IPS DF 19.7 (cell line): ENCODE measurements around the gene PDYN.
"Not testable (repeated sequence)": the region's sequence is repeated elsewhere in the genome, so short reads cannot be mapped to it uniquely, and the experiment has no call there.

Experiments
- DNase-seq: peaks from one replicate; pipeline ENCODE4 v3.0.0-alpha.2; 2013; ENCODE audit warnings: low read depth, low spot score

PDYN gene

GRCh38 chr20:1993986-1994385 lies at the start of gene PDYN:
Gene PDYN, minus strand, starts transcription at chr20:1994058. Its CDS starts 10,974 bp downstream, at chr20:1983084.
- DNase-seq, result no peak

- no peak for DNase-seq
Observed at GRCh38 chr20:2042400-2042799, 48.5 kb upstream of the PDYN start.

GRCh38 chr20:2038161-2038560 lies 44.3 kb upstream of the PDYN start:
- no peak for DNase-seq

- no peak for DNase-seq
Observed at GRCh38 chr20:2037296-2037914, 43.5 kb upstream of the PDYN start.

GRCh38 chr20:2036357-2036756 lies 42.5 kb upstream of the PDYN start:
- DNase-seq, result not testable (repeated sequence)

GRCh38 chr20:2032168-2032567 lies 38.3 kb upstream of the PDYN start:
- no peak for DNase-seq

- DNase-seq, result no peak
Observed at GRCh38 chr20:2026514-2026913, 32.7 kb upstream of the PDYN start.

- DNase-seq, result no peak
Observed at GRCh38 chr20:2026004-2026403, 32.1 kb upstream of the PDYN start.

- DNase-seq, result no peak
Observed at GRCh38 chr20:2023151-2023550, 29.3 kb upstream of the PDYN start.

- DNase-seq, result no peak
Observed at GRCh38 chr20:2022163-2022562, 28.3 kb upstream of the PDYN start.

GRCh38 chr20:2010533-2010932 lies 16.7 kb upstream of the PDYN start:
- DNase-seq, result no peak

GRCh38 chr20:2006452-2007361 lies 12.8 kb upstream of the PDYN start:
- no peak for DNase-seq

- DNase-seq, result no peak
Observed at GRCh38 chr20:2005831-2006426, 12.1 kb upstream of the PDYN start.

GRCh38 chr20:2005359-2005758 lies 11.5 kb upstream of the PDYN start:
- DNase-seq, result no peak

- no peak for DNase-seq
Observed at GRCh38 chr20:2004171-2004570, 10.3 kb upstream of the PDYN start.

GRCh38 chr20:2002365-2002764 lies 8.5 kb upstream of the PDYN start:
- DNase-seq, result no peak

GRCh38 chr20:2001119-2001518 lies 7.3 kb upstream of the PDYN start:
- DNase-seq, result no peak

GRCh38 chr20:2000285-2000684 lies 6.4 kb upstream of the PDYN start:
- DNase-seq, result no peak

GRCh38 chr20:1998715-1999114 lies 4.9 kb upstream of the PDYN start:
- DNase-seq, result no peak

GRCh38 chr20:1998193-1998520 lies 4.3 kb upstream of the PDYN start:
- DNase-seq, result no peak

GRCh38 chr20:1997483-1998192 lies 3.8 kb upstream of the PDYN start:
- DNase-seq, result no peak
